Measurements from ENCODE around the gene ARHGEF38. TPM values are rescaled to one million over a fixed set of nuclear protein-coding genes. Genes with fewer than 3 reads are reported as not detected.

Gene ARHGEF38
- polyA plus RNA-seq, 1 of the 3 experiments (the other 2 are of a cell fraction): 0.02 TPM

- Histone ChIP-seq H3K4me2 (no peak overlapping the region), H3F3A (replicated peaks; ENCODE audit: insufficient read depth) (no peaks in the 10 kb centered on the region), H3K9me3 (no peaks in the 10 kb centered on the region), H4K20me1 (ENCODE audit: insufficient read depth) (no peaks in the 10 kb centered on the region), H3K36me3 (replicated peaks in 1 of 2; ENCODE audit: control insufficient read depth in 1 of 2, insufficient read depth in 2 of 2, low read length in 1 of 2) (no peaks in the 10 kb centered on the region), H3K4me3 (ENCODE audit: low read depth in 2 of 2, low read length in 1 of 2) (no peak overlapping the region), H3K27ac (ENCODE audit: low read depth in 2 of 2, low read length in 1 of 2) (no peak overlapping the region), H3K9me2 (no peaks in the 10 kb centered on the region), H3K4me1 (ENCODE audit: control insufficient read depth in 1 of 2, insufficient read depth in 2 of 2, low read depth in 1 of 2, low read length in 1 of 2) (no peaks in the 10 kb centered on the region; a peak in 1 of 4 replicates), H3K79me2 (ENCODE audit: insufficient read depth) (no peaks in the 10 kb centered on the region), H3K27me3 (ENCODE audit: insufficient read depth) (no peaks in the 10 kb centered on the region), H2AFZ (ENCODE audit: low read depth) (no peak overlapping the region), H3K9ac (no peak overlapping the region)
- POLR2A ChIA-PET: no interaction called here
- TF ChIP-seq FOXJ3 (CRISPR knock-in tag; IDR thresholded peaks at IDR 0.05): no peak
- no peak for TF ChIP-seq CTCF (IDR thresholded peaks at IDR 0.05)
- no peak for DNase-seq
- WGBS (ENCODE audit: low lambda C conversion rate): 68% methylated on average over 3 of the region's 3 CpGs
- CTCF ChIA-PET: interaction anchor here (1.3 kb wide), 1 partner anchor 51 kb away, joined by 3 read pairs; no protein-coding TSS in a partner anchor
These were observed 19.9 kb downstream of the ARHGEF38 start for GRCh38 chr4:105572296-105572695.

DNA sequence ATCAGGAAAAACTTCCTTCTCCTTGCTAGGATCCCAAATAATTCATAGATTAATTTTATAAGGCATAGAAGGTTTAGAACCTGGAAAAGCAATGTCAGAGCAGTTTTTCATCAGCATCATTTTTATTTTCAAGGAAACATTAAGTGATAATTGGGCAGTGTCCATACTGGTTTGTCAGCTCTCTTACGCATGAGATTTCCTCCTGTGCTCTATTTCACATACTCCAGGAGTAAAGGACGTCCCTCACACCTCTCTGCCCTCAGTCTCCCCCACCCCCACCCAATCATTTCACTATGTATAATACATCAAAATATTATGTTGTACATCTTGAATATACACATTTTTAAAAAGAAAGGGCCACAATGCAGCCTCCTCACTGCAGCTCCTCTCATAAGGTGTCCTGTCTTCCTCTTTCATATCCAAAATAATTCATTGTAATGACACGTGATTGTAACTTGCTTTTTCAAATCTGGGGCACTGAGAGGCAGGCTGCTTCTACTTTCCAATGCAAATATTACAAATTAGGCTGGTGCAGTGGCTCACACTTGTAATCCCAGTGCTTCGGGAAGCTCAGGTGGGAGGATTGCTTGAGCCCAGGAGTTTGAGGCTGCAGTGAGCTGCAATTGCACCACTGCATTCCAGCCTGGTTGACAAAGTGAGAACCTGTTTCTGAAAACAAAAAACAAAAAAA lies 34.4 kb downstream of the ARHGEF38 start:
- TF ChIP-seq MEF2A (IDR thresholded peaks at IDR 0.05; ENCODE audit: borderline replicate concordance, low read depth) (no peak), CHD2 (IDR thresholded peaks at IDR 0.05; ENCODE audit: low read length, partially characterized antibody) (no peak), CTCF (IDR thresholded peaks at IDR 0.05) (no peak), ZBTB33 (IDR thresholded peaks at IDR 0.05; ENCODE audit: borderline replicate concordance, low read depth) (no peak), RXRA (IDR thresholded peaks at IDR 0.05; ENCODE audit: borderline replicate concordance, low read depth) (no peak), GABPA (IDR thresholded peaks at IDR 0.05; ENCODE audit: low read depth) (no peak)
- ChIA-PET CTCF (no interaction called here), POLR2A (no interaction called here)
- Histone ChIP-seq H3K4me1 (ENCODE audit: control insufficient read depth in 1 of 2, insufficient read depth in 2 of 2, low read depth in 1 of 2, low read length in 1 of 2) (no peaks in the 10 kb centered on the region), H3K27ac (ENCODE audit: low read depth in 2 of 2, low read length in 1 of 2) (no peak overlapping the region), H3K79me2 (ENCODE audit: insufficient read depth) (no peaks in the 10 kb centered on the region), H4K20me1 (ENCODE audit: insufficient read depth) (no peaks in the 10 kb centered on the region), H3K36me3 (replicated peaks in 1 of 2; ENCODE audit: control insufficient read depth in 1 of 2, insufficient read depth in 2 of 2, low read length in 1 of 2) (no peaks in the 10 kb centered on the region), H3F3A (replicated peaks; ENCODE audit: insufficient read depth) (no peaks in the 10 kb centered on the region), H3K4me3 (ENCODE audit: low read depth in 2 of 2, low read length in 1 of 2) (no peak overlapping the region), H3K9me2 (no peaks in the 10 kb centered on the region), H3K9ac (no peak overlapping the region), H3K9me3 (no peaks in the 10 kb centered on the region), H2AFZ (ENCODE audit: low read depth) (no peak overlapping the region), H3K27me3 (ENCODE audit: insufficient read depth) (no peaks in the 10 kb centered on the region), H3K4me2 (no peak overlapping the region)
- DNase-seq: no peak
- WGBS (ENCODE audit: low lambda C conversion rate): 82% methylated on average over 4 of the region's 4 CpGs
